Gastroesophageal sphincter (tissue), 3 donors: ENCODE data around the gene NET1.

ENCODE experiments used
- POLR2A ChIP-seq, 2 donors: fragments of 450-650 bp; IDR thresholded peaks; one replicate each; pipeline ENCODE4 v1.6.1; 2017; ENCODE audit warnings: antibody characterized with exemption in 2 of 2, mild to moderate bottlenecking in 2 of 2, moderate library complexity in 1 of 2
- TF ChIP-seq, protein P1 (sequence below), 4 experiments: fragments of 200-600 bp in 2 of 4; fragments of 450-650 bp in 2 of 4; sonication (generic) in 1 of 4; IDR thresholded peaks; one replicate each; pipeline ENCODE4 v1.5.1; 2017 to 2019; ENCODE audit warnings: antibody characterized with exemption in 4 of 4, mild to moderate bottlenecking in 2 of 4, moderate library complexity in 2 of 4

DNA sequence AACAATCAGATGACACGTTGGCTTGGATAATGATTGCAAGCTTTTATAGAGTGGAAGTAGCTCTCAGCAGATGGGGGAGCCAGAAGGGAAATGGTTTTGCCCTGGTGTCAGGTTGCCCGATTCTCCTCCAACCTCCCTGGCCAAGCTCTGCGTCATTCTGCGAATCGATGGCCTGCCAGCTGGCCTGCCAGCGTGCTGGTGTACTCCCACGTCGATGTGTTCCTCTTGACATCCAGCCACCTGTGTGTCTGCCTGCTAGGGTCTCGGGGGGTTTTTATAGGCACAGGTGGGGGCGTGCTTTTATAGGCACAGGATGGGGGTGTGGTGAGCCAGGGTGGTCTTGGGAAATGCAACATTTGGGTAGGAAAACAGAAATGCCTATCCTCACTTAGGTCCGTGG, 4.6 kb downstream of the NET1 start:
- TF ChIP-seq, protein P1, sequence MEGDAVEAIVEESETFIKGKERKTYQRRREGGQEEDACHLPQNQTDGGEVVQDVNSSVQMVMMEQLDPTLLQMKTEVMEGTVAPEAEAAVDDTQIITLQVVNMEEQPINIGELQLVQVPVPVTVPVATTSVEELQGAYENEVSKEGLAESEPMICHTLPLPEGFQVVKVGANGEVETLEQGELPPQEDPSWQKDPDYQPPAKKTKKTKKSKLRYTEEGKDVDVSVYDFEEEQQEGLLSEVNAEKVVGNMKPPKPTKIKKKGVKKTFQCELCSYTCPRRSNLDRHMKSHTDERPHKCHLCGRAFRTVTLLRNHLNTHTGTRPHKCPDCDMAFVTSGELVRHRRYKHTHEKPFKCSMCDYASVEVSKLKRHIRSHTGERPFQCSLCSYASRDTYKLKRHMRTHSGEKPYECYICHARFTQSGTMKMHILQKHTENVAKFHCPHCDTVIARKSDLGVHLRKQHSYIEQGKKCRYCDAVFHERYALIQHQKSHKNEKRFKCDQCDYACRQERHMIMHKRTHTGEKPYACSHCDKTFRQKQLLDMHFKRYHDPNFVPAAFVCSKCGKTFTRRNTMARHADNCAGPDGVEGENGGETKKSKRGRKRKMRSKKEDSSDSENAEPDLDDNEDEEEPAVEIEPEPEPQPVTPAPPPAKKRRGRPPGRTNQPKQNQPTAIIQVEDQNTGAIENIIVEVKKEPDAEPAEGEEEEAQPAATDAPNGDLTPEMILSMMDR (IDR thresholded peaks at IDR 0.05), result no peak
- no peak for TF ChIP-seq POLR2A (IDR thresholded peaks at IDR 0.05)
